KMS-11 (cell line): ENCODE results near the gene STARD13.

Experiments used
- H2AFZ ChIP-seq: fragments of 200-600 bp; sonication (generic); 2 replicates; pipeline ENCODE4 v1.6.1; 2016; ENCODE audit warnings: antibody characterized with exemption, mixed run types, low read depth
- H3K27ac ChIP-seq: fragments of 200-600 bp; sonication (generic); 2 replicates; pipeline ENCODE4 v1.6.1; 2016; ENCODE audit warnings: mild to moderate bottlenecking, mixed run types
- H3K27me3 ChIP-seq: fragments of 200-600 bp; sonication (generic); 2 replicates; pipeline ENCODE4 v1.6.1; 2017; ENCODE audit warnings: mild to moderate bottlenecking, low read depth, mixed run types, moderate library complexity; ENCODE audit not compliant: insufficient read depth
- H3K36me3 ChIP-seq: fragments of 200-600 bp; sonication (generic); 2 replicates; pipeline ENCODE4 v1.6.1; 2017; ENCODE audit warnings: mild to moderate bottlenecking, mixed run types; ENCODE audit not compliant: insufficient read depth
- H3K4me1 ChIP-seq: fragments of 200-600 bp; sonication (generic); 2 replicates; pipeline ENCODE4 v1.6.1; 2016; ENCODE audit warnings: mild to moderate bottlenecking, low read depth, mixed run types; ENCODE audit not compliant: poor library complexity, severe bottlenecking
- H3K4me2 ChIP-seq: fragments of 200-600 bp; sonication (generic); 2 replicates; pipeline ENCODE4 v1.7.0; 2016; ENCODE audit warnings: mild to moderate bottlenecking, mixed run types
- H3K4me3 ChIP-seq: fragments of 200-600 bp; sonication (generic); IDR thresholded peaks from 2 replicates; pipeline ENCODE4 v1.6.1; 2017; ENCODE audit warnings: low read depth, low read length, mixed read lengths; ENCODE audit not compliant: insufficient read depth
- H3K79me2 ChIP-seq: fragments of 200-600 bp; sonication (generic); 2 replicates; pipeline ENCODE4 v1.6.1; 2016; ENCODE audit warnings: low read depth, mixed run types; ENCODE audit not compliant: insufficient read depth
- H3K9ac ChIP-seq: fragments of 200-600 bp; sonication (generic); 2 replicates; pipeline ENCODE4 v1.6.1; 2016; ENCODE audit warnings: mild to moderate bottlenecking, mixed run types
- H4K20me1 ChIP-seq: fragments of 200-600 bp; sonication (generic); 2 replicates; pipeline ENCODE4 v1.6.1; 2016; ENCODE audit warnings: mild to moderate bottlenecking, mixed run types; ENCODE audit not compliant: insufficient read depth
- TF ChIP-seq, protein P1 (sequence below): fragments of 200-600 bp; sonication (generic); conservative IDR thresholded peaks from 2 replicates; pipeline ENCODE4 v1.6.1; 2017; ENCODE audit warnings: low read depth, mild to moderate bottlenecking, antibody characterized with exemption, low read length, moderate library complexity, mixed read lengths

Gene STARD13

GRCh38 chr13:33281951-33282595 is 3.5 kb downstream of the STARD13 start:
- Histone ChIP-seq H3K4me3 (no peak overlapping the region), H3K9ac (no peak overlapping the region), H3K4me1 (no peaks in the 10 kb centered on the region), H4K20me1 (no peaks in the 10 kb centered on the region), H3K27me3 (no peaks in the 10 kb centered on the region), H3K36me3 (no peaks in the 10 kb centered on the region), H3K79me2 (no peaks in the 10 kb centered on the region), H2AFZ (no peak overlapping the region), H3K27ac (no peak overlapping the region), H3K4me2 (no peak overlapping the region)
- TF ChIP-seq, protein P1, sequence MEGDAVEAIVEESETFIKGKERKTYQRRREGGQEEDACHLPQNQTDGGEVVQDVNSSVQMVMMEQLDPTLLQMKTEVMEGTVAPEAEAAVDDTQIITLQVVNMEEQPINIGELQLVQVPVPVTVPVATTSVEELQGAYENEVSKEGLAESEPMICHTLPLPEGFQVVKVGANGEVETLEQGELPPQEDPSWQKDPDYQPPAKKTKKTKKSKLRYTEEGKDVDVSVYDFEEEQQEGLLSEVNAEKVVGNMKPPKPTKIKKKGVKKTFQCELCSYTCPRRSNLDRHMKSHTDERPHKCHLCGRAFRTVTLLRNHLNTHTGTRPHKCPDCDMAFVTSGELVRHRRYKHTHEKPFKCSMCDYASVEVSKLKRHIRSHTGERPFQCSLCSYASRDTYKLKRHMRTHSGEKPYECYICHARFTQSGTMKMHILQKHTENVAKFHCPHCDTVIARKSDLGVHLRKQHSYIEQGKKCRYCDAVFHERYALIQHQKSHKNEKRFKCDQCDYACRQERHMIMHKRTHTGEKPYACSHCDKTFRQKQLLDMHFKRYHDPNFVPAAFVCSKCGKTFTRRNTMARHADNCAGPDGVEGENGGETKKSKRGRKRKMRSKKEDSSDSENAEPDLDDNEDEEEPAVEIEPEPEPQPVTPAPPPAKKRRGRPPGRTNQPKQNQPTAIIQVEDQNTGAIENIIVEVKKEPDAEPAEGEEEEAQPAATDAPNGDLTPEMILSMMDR, result no peak

DNA sequence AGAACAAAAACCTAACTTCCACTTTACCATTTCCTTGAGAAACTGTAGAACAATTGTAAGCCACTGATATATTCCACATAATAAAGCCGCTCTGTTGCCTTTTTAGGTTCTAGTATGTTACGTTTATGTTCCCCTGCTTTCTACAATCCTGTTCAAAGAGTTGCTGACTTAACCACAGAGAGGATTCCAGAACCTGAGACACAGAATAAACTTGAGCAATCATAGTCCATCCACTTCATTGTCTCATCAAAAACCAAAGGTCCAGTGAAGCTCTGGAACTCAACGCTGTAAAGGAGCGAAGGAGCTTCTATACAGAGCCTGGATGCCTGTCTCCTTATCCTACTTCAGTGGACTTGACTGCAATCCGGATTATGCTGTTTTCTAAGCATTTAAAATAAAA is 4.6 kb downstream of the STARD13 start:
- no peak overlapping the region for H3K4me2 ChIP-seq
- no peak overlapping the region for H3K4me3 ChIP-seq
- H3K4me1 ChIP-seq, result no peaks in the 10 kb centered on the region
- no peak overlapping the region for H2AFZ ChIP-seq
- H3K9ac ChIP-seq, result no peak overlapping the region
- H3K27me3 ChIP-seq, result no peaks in the 10 kb centered on the region
- H3K27ac ChIP-seq, result no peak overlapping the region
- no peaks in the 10 kb centered on the region for H3K79me2 ChIP-seq
- H4K20me1 ChIP-seq, result no peaks in the 10 kb centered on the region
- TF ChIP-seq, protein P1, result no peak
- H3K36me3 ChIP-seq, result no peaks in the 10 kb centered on the region

- Histone ChIP-seq H3K79me2 (no peaks in the 10 kb centered on the region), H2AFZ (no peak overlapping the region), H3K27me3 (no peaks in the 10 kb centered on the region), H4K20me1 (no peaks in the 10 kb centered on the region), H3K27ac (no peak overlapping the region), H3K9ac (no peak overlapping the region), H3K4me3 (no peak overlapping the region), H3K4me2 (no peak overlapping the region), H3K4me1 (no peaks in the 10 kb centered on the region), H3K36me3 (no peaks in the 10 kb centered on the region)
- TF ChIP-seq, protein P1, result no peak
Measured at GRCh38 chr13:33280279-33280905, 5.2 kb downstream of the STARD13 start.

GRCh38 chr13:33279414-33280278 is 5.9 kb downstream of the STARD13 start:
- no peak overlapping the region for H3K27ac ChIP-seq
- H4K20me1 ChIP-seq, result no peaks in the 10 kb centered on the region
- no peaks in the 10 kb centered on the region for H3K36me3 ChIP-seq
- TF ChIP-seq, protein P1, result no peak
- no peak overlapping the region for H3K9ac ChIP-seq
- no peaks in the 10 kb centered on the region for H3K79me2 ChIP-seq
- H3K4me3 ChIP-seq, result no peak overlapping the region
- no peaks in the 10 kb centered on the region for H3K27me3 ChIP-seq
- no peaks in the 10 kb centered on the region for H3K4me1 ChIP-seq
- H3K4me2 ChIP-seq, result no peak overlapping the region
- no peak overlapping the region for H2AFZ ChIP-seq
